ENCODE measurements around the gene BMP5. TPM values are rescaled to one million over a fixed set of nuclear protein-coding genes. Genes with fewer than 3 reads are reported as not detected.

The BMP5 gene
- total RNA-seq, 1 donor from 2014 or later, result not detected

DNA sequence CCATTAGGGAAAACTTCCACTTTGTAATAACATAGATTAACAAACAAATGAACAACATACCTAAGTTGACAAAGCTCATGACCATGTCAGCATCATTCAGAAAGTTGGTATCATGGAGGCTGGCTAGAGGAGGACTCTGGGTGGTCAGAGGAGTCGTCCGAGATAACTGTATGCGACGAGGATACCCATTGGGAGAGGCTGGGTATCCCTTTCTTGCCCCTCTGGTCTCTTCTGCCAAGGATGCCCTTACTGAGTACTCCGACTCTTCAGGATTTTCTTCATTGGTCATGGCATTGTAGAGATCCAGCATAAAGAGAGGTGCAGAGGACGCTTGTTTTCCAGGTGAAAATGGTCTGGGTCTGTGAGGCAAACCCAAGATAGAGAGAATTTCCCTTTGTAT is 1.1 kb downstream of the BMP5 start:
- no peak for DNase-seq (ENCODE audit: low spot score)

DNA sequence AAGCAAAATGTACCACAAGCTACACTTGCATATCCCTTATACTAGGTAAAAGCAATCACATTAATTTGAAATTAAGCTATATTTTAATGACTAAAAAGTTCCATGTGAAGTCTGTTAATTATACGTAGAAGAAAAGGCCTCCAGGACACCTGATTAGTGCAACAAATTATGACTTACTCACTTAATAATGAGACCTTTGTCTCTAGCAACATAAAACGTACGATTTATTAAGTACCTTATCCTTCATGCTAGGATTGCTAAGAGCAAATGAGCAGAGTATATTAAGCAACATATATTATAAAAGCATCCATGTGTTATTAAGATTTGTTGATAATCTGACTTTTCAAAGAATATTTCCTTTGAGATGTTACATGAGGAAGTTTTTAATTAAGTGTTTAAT is 2.5 kb downstream of the BMP5 start:
- DNase-seq (ENCODE audit: low spot score), result no peak

DNA sequence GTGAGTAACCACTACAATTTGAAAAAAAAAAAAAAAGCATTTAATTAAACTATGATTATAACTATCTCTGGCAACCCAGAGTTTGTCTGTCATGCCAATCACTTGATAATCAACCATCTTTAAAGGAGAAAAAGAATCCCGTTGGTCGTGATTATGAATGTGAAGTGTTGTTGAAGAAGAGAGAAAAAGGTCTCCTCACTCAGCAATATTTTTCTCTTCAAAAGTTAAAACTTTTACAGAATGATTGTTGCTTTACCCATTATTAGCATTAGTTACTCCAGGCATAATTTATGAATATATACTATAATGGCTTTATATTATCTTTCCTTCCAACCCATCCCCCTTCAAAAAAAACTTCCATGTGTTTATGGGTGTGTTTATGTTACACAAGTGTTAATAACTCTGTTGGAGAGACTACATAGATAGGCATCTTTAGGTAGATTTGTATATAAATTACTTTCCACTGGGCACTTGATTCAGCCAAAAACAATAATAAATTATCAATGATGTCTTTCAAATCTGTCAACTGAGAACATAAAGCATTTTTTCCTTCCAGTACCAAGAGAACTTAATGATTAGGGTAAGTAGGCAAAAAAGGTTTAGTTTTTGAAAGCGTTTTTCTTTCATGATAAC is 5.1 kb downstream of the BMP5 start:
- no peak for DNase-seq (ENCODE audit: low spot score)

DNA sequence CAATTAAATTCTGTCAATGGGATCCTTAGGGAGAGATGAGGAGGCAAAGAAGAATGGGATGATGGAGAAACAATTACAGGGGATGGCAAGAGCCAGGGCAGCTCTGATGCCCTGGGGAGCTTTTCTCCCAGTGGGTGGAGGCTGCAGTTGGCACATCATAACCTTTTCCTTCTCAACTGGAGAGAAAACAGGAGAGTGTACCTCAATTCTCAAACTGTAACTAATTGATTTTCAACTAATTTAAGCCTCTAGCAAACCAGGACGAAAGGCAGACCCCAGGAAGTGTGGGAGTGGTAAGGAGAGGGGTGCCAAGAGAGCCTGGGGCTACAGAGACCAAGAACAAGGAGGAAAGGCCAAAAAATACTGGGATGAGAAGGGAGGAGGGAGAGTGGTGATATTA is 5.7 kb downstream of the BMP5 start:
- no peak for DNase-seq (ENCODE audit: low spot score)

DNA sequence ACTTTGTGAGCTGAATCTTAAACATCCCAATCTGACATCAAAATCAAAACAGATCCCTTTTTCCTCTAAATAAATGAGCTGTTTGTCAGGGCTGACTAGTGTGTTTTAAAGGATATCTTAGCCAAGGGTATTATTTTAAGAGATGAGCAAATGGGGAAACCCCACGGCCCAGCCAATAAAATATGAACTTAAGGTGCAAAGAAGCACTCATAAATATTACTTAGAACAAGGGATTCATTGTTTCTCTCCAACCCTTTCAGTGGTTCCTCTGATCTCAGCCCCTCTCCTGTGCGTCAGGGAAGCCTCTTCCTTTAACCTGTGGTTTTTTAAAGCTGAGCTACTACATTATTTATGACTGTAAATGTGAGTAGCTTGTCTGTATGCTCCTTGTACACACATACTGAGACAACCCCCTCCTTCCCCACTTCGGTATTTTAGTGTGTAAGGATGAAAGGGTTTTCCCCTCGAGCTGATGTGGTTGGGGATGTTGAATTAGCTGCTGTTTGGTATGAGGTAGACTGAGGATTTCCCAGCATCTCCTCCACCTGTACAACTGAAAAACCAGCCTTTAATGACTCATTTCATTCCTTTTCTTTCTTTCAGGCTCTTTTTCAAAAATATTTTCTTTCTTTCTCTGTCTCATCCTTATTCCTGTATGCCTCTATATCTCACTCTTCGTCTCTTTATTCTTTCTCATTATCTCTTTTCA is 6.5 kb downstream of the BMP5 start:
- no peak for DNase-seq (ENCODE audit: low spot score)

DNA sequence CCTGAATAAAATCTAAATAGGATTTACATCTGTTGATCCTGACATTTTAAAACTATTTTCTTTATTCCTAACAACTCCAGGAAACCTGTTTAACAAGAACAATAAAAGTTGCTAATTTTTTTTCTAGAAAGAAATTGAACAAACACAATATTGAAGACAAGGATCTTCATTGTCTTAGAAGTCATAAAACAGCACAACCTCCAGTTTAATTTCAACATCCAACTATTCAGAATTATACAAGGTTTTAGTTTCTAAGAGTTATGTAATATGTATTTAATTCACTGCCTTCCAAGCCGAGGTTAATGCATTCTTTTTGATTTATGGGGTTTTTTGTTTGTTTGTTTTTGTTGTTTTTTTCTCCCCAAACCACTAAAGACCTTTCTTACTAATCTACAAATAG is 7.2 kb downstream of the BMP5 start:
- no peak for DNase-seq (ENCODE audit: low spot score)

DNA sequence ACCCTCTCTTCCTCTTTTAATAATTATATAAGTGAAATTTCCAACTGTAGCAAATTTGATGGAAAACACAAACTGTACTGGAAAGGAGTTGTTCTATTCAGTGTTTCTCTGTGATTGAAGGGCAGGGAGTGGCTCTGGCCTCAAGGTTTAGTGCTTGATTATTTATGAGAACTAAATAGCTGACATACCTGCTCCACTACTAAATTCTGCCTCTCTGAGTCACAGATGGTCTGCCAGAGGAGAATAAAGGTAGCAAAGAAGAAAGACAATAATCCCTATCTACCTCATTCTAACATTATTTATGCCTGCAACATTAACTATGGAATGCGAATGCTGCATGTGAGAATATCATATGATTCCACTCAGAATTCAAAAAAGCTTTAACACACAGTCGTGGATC is 9.3 kb downstream of the BMP5 start:
- no peak for DNase-seq (ENCODE audit: low spot score)

DNA sequence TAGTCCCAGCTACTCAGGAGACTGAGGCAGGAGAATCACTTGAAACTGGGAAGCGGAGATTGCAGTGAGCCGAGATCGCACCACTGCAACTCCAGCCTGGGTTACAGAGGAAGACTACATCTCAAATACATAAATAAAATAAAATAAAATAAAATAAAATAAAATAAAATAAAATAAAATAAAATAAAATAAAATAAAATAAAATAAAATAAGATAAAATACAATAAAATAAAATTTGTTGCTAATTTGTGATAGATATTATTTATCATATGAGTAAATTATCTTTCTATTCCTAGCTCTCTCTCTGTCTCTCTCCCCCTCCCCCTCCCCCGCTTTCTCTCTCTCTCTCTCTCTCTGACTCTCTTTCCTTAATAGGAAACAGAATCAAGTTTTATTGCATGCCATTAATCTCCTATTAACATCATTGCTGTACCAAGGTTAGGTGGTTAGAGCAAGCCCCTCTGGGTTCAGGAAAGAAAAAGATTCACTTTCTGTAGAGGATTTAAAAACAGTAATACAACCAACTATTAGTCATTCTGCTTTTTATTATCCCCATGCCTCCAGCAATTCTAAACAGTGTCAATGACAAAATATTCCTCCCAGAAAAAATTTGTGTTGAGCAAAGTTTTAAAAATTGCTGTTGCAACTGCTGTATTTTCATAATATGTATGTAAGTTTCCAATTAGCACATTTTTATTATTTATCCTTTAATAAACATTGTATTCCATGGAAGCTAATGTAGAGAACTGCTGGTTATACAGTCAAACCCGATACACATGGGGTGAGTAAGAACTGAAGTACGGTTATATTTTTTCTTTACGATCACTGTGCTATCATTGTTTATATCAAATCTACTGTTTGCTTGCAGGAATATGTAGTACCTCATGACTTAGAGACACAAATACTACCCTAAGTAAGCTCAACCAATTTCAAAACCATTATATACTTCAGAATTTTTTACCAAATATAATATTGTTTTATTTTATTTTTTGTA is 22.1 kb downstream of the BMP5 start:
- no peak for DNase-seq (ENCODE audit: low spot score)

DNA sequence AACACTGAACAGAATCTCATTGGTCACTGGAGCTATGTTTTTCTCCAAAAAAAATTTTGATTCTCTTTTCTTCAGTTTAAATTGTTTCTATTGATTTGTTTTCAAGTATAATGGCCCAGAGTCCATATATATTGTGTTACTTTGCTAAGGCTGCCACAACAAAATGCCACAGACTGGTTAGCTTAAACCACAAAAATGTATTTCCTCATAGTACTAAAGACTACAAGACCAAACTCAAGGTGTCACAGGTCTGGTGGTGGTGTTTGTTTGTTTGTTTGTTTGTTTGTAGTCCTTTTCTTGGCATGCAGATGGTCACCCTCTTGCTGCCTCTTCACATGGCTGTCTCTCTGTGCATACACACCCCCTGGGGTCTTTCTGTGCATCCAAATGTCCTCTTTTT is 34.0 kb downstream of the BMP5 start:
- DNase-seq (ENCODE audit: low spot score), result no peak

DNA sequence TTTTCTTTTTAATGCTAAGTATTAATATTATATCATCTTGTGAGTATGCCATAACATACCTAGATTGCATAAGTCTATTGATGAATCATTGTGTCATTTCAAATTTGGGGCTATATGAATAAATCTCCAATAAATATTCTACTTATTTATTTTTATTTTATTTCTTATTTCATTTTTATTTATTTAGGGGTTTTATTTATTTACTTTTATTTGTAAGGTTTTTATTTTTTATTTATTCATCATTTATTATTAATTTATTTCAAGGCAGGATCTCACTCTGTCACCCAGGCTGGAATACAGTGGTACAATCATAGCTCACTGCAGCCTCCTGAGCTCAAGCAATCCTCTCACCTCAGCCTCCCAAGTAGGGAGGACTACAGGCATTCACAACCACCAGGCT is 36.3 kb downstream of the BMP5 start:
- DNase-seq (ENCODE audit: low spot score), result no peak

DNA sequence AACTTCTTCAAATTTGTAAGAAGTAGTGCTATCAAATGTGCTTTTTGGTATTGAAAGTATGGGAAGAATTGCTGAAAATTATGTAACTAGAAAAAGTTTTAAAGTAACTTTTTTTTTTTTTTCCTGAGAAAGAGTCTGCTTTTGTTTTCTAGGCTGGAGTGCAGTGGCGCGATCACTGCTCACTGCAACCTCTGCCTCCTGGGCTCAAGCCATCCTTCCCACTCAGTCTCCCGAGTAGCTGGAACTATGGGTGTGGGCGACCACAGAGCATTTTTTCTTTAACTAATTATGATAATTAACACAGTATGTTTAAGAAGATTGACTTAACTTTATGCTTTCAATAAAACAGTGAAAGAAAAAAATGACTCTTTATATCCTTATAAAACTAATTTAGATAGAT is 38.4 kb downstream of the BMP5 start:
- no peak for DNase-seq (ENCODE audit: low spot score)

DNA sequence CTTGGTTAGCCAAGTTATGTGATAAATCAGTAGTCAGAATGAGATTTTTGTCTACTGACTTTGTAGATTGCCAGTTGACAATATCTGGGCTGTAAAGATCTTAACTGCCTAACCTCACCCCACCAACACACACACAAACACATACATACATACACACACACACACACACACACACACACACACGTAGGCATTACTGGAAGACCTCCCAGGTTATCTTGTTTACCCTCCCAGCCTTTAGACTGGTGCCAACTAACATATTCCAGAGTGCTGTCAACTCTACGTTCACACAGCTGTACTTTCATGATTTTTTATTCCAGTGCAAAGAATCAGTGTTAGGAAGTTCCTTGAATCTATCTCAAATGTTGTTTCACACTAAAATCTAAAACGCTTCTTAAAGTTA is 38.9 kb downstream of the BMP5 start:
- DNase-seq (ENCODE audit: low spot score), result no peak

DNA sequence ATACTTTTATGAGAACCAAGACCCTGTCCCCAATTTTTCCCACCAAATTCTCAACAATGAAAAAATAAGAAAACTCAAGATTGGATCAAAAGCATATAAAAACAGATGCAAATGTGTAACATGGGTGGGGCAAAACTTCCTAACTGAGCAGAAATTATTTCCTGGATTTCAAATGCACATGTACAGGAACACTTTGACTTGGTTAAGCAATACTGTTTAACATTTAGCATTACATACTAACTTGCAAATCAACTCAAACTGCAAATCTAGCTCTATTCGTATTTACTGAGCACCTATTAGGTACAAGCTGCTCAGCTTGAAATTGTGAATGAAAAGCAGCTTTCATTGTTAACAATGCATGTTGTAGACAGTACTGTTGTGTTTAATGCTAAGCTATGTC is 40.2 kb downstream of the BMP5 start:
- no peak for DNase-seq (ENCODE audit: low spot score)

DNA sequence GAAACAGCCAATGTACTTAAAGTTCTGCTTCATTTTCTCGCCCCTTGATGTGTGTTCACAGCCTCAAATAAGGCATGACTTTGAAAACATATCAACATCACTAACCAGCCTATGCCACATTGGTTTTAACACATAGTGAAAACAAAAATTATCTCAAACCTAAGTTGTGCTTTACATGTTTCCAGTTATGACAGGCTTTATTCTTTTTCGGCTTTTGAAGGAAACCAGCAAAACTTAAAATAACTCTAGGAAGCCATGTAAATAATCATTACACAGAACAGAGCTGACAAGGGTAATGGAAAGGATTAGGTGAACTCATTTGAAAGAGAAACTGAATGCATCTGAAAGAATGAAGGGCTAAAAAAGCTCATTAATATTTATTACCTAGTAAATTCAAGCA is 42.1 kb downstream of the BMP5 start:
- no peak for DNase-seq (ENCODE audit: low spot score)

DNA sequence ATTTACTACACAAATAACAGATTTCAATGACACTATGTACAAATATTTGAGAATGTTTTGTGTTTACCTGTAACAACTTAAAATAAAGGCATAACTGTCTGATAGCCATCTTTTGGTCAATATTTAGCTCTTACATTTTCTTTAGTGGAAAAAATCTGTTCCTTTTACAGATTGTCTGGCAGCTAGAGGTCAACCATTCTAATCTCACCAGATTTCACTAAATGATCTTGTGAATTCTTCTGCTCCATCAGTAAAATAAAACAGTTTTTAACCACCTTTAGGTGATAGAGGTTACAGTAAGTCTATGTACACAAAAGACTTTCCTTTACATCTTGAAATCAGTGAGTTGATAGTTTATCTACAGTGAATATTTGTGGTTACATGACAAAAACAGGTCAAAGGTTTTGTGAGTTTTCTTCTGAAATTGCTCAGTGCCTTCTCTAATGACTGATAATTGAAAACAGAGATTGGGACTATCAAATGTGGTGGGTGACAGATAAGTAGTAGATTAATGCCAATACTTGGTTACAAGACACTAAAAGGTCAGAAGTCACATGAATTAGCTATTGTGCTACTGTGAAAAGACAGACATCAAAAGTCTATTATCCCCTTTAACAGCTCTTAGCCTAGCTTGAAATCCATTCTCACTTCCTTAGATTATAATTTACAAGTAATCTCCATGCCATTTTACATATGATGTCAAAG is 47.4 kb downstream of the BMP5 start:
- DNase-seq (ENCODE audit: low spot score), result no peak

DNA sequence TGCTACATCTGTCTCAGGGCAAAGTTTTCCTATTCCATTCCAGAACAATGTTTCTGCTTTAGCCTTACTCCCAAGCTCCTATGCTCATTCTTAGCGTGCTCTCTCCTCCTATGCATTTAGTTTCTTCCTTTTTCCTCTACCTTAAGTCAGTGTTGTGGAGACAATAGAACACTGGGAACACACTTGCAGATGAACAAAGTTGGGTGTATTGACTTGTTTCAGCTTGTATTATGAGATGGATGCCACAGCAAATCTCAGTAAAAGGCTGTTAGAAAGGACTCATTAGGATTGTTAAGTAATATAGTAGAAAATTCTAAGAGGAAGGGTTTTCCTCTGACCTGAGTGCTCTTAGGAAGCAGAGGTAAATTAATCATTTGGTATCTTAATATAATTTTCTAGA is 48.4 kb downstream of the BMP5 start:
- DNase-seq (ENCODE audit: low spot score), result no peak

DNA sequence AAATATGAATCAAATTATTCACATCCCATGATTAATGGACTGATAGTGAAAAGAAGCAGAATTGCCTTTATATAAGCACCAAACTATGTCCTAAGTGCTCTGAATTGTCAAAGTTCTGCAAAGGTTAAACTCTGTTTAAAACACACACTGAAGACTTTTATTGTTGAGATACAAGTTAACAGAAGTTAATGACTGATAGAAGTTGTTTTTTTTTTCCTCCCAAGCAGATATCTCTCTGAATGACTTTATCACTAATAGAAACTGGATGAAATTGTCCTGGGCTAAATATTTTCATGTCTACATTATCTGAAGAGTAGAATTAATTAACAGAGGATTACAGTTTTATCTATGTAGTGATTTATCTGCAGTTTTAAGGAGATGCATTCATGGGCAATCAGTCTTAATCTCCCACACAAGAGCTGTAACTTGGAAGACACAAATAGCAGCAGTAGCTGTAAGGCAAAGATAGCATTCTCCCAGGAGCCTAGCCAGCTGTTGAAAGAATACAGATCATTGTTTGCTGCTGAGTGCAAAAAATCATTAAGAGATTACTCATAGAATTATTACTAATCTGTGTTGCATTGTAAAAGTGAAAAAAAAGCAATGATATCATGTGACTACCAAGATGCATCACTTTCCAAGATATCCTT is 49.9 kb downstream of the BMP5 start:
- no peak for DNase-seq (ENCODE audit: low spot score)

DNA sequence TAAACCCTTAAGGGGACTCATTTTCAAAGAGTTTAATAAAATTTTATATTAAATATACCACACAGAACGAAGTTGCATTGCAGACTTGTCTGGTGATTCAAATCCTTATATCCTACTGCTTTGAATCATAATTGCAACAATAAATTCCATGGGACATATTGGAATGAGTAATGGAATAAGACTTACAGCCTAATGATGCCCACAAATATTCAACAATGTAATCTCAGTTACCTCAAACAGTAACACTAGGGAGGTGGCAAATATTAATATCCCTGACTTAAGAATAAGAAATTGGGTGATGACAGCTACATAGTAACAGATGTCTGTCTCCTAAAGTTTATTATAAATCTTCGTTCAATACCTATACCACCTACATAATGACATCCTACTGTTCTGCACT is 52.6 kb downstream of the BMP5 start:
- DNase-seq (ENCODE audit: low spot score), result no peak

DNA sequence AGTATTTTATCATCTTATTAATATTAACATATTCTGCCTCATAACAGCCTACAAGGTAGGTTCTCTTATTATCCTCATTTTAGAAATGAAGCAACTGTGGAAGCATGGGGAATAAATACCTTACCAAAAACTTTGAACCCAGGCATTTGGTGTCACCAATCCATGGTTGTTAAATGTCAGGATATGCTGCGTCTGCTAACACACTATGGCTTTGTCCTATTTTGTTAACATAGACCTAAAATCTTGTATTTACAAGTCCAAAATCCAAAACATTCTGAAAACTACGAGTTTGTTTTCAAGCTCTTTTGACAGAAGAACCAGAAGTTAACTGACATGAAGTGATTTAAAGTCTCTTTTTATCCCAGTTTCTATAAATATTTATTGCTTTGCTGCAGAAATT is 53.4 kb downstream of the BMP5 start:
- no peak for DNase-seq (ENCODE audit: low spot score)

DNA sequence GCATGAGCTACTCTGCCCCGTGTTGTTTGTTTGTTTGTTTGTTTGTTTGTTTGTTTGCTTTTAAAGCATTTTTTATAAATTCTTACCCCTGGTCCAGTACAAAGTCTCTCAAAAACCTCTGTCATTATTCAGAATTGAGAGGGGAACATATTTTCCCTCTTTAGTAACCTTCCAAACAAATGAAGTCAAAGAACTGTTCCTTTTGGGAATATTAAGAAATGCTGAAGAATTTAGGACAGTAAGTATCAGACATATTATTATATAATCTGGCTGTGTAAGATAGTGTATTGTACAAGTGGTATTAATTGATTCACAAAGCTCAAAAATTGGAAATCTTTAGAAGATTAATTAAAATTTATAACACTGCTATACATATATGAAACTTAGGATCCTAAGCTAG is 54.7 kb downstream of the BMP5 start:
- no peak for DNase-seq (ENCODE audit: low spot score)

DNA sequence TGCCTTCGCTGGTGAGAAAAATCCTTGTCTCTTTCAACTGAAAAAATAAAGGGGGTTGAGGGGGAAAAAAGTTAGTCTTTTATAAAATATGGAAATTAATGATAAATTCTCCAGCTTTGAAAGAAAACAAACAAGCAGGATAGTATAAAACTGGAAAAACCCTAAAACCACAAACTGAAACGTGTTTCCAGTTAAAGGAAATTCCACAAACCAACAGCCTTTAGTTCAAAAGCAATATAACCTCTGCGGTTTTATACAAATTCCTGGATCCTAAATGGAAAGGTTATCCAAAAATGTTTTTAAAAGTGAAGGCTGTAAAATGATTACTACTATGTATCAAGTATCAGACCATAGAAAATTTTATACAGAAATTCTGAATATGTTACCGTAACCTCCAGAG is 55.6 kb downstream of the BMP5 start:
- no peak for DNase-seq (ENCODE audit: low spot score)

Data from mesenteric fat pad (tissue), 1 donor.